ENCODE results near the gene S100PBP.

- peak in 2 of 7 experiments; percentile 10 to 22 for TF ChIP-seq CTCF (IDR thresholded peaks at IDR 0.05)
- TF ChIP-seq POLR2A (IDR thresholded peaks at IDR 0.05): peak in 1 of 3 donors; percentile 25
Measured at GRCh38 chr1:32900956-32901822, 83.7 kb downstream of the S100PBP start, which contains the start of gene TMEM54.
